ENCODE data around the gene NUDT1.

Gene NUDT1

GRCh38 chr7:2205036-2205780 is 36.8 kb upstream of the NUDT1 start:
- no peak for DNase-seq (ENCODE audit: low read depth, low spot score)

- DNase-seq (ENCODE audit: low read depth, low spot score) = no peak
Observed at GRCh38 chr7:2208712-2209111, 33.3 kb upstream of the NUDT1 start.

- no peak for DNase-seq (ENCODE audit: low read depth, low spot score)
Observed at GRCh38 chr7:2209146-2209960, 32.7 kb upstream of the NUDT1 start.

- DNase-seq (ENCODE audit: low read depth, low spot score) = no peak
Observed at GRCh38 chr7:2209961-2210323, 32.1 kb upstream of the NUDT1 start.

- DNase-seq (ENCODE audit: low read depth, low spot score) = no peak
Observed at GRCh38 chr7:2210551-2211258, 31.3 kb upstream of the NUDT1 start.

GRCh38 chr7:2211259-2211880 is 30.7 kb upstream of the NUDT1 start:
- no peak for DNase-seq (ENCODE audit: low read depth, low spot score)

GRCh38 chr7:2211926-2212325 is 30.1 kb upstream of the NUDT1 start:
- no peak for DNase-seq (ENCODE audit: low read depth, low spot score)

GRCh38 chr7:2212906-2213305 is 29.1 kb upstream of the NUDT1 start:
- DNase-seq (ENCODE audit: low read depth, low spot score) = no peak

GRCh38 chr7:2213551-2214215 is 28.3 kb upstream of the NUDT1 start:
- DNase-seq (ENCODE audit: low read depth, low spot score) = no peak

- DNase-seq (ENCODE audit: low read depth, low spot score) = no peak
Observed at GRCh38 chr7:2214636-2215035, 27.4 kb upstream of the NUDT1 start.

GRCh38 chr7:2215851-2216250 is 26.2 kb upstream of the NUDT1 start:
- no peak for DNase-seq (ENCODE audit: low read depth, low spot score)

GRCh38 chr7:2217206-2217605 is 24.8 kb upstream of the NUDT1 start:
- DNase-seq (ENCODE audit: low read depth, low spot score) = no peak

- DNase-seq (ENCODE audit: low read depth, low spot score) = no peak
Observed at GRCh38 chr7:2217716-2218443, 24.1 kb upstream of the NUDT1 start.

GRCh38 chr7:2218444-2218785 is 23.6 kb upstream of the NUDT1 start:
- no peak for DNase-seq (ENCODE audit: low read depth, low spot score)

GRCh38 chr7:2219136-2219535 is 22.9 kb upstream of the NUDT1 start:
- no peak for DNase-seq (ENCODE audit: low read depth, low spot score)

GRCh38 chr7:2219606-2220005 is 22.4 kb upstream of the NUDT1 start:
- no peak for DNase-seq (ENCODE audit: low read depth, low spot score)

- no peak for DNase-seq (ENCODE audit: low read depth, low spot score)
Observed at GRCh38 chr7:2220030-2220429, 22.0 kb upstream of the NUDT1 start.

- no peak for DNase-seq (ENCODE audit: low read depth, low spot score)
Observed at GRCh38 chr7:2220506-2220905, 21.5 kb upstream of the NUDT1 start.

- DNase-seq (ENCODE audit: low read depth, low spot score) = no peak
Observed at GRCh38 chr7:2220954-2221353, 21.1 kb upstream of the NUDT1 start.

- no peak for DNase-seq (ENCODE audit: low read depth, low spot score)
Observed at GRCh38 chr7:2222516-2222915, 19.5 kb upstream of the NUDT1 start.

- DNase-seq (ENCODE audit: low read depth, low spot score) = no peak
Observed at GRCh38 chr7:2223321-2223720, 18.7 kb upstream of the NUDT1 start.

Measured in smooth muscle cell of the brain vasculature (primary cell).